HG02571 (cell line): ENCODE results near the gene HINT2.

Experiments used
- ATAC-seq: cut with Tn5 transposase; IDR thresholded peaks from one replicate; pipeline ENCODE4 v1.9.1; 2021; ENCODE audit warnings: mild to moderate bottlenecking, moderate library complexity; ENCODE audit not compliant: unreplicated experiment

Gene HINT2

GRCh38 chr9:35814841-35815543 is at the start of gene HINT2:
HINT2 (minus strand) TSS chr9:35815042; CDS start chr9:35814979, 63 bp downstream.
- peak; percentile 78 for ATAC-seq

- no peak for ATAC-seq
Observed at GRCh38 chr9:35863583-35863982, 48.7 kb upstream of the HINT2 start.

- ATAC-seq, result no peak
Observed at GRCh38 chr9:35862328-35862727, 47.5 kb upstream of the HINT2 start.

GRCh38 chr9:35861161-35861897 is 46.5 kb upstream of the HINT2 start:
- no peak for ATAC-seq

- ATAC-seq, result no peak
Observed at GRCh38 chr9:35859990-35860339, 45.1 kb upstream of the HINT2 start.

- ATAC-seq, result no peak
Observed at GRCh38 chr9:35859310-35859989, 44.6 kb upstream of the HINT2 start.

- ATAC-seq, result no peak
Observed at GRCh38 chr9:35858458-35858857, 43.6 kb upstream of the HINT2 start.

GRCh38 chr9:35856882-35857281 is 42.0 kb upstream of the HINT2 start:
- ATAC-seq, result no peak

GRCh38 chr9:35856206-35856605 is 41.4 kb upstream of the HINT2 start:
- ATAC-seq, result no peak

GRCh38 chr9:35854091-35854762 is 39.4 kb upstream of the HINT2 start:
- no peak for ATAC-seq

GRCh38 chr9:35852876-35853865 is 38.3 kb upstream of the HINT2 start:
- no peak for ATAC-seq

- ATAC-seq, result no peak
Observed at GRCh38 chr9:35852267-35852815, 37.5 kb upstream of the HINT2 start.

GRCh38 chr9:35847792-35848572 is 33.1 kb upstream of the HINT2 start:
- ATAC-seq, result peak; percentile 94

- ATAC-seq, result no peak
Observed at GRCh38 chr9:35845824-35846771, 31.3 kb upstream of the HINT2 start.

GRCh38 chr9:35844628-35845270 is 29.9 kb upstream of the HINT2 start:
- no peak for ATAC-seq

GRCh38 chr9:35842795-35843194 is 28.0 kb upstream of the HINT2 start:
- peak; percentile 72 for ATAC-seq

GRCh38 chr9:35842020-35842745 is 27.3 kb upstream of the HINT2 start:
- no peak for ATAC-seq
